ENCODE results near the gene REEP6. TPM values are rescaled to one million over a fixed set of nuclear protein-coding genes. Genes with fewer than 3 reads are reported as not detected.

The REEP6 gene
- total and polyA plus RNA-seq, 2 of the 8 experiments (the other 6 are each of a cell fraction or from before 2014, with no cell fraction given): 12.6 to 20.7 TPM

DNA sequence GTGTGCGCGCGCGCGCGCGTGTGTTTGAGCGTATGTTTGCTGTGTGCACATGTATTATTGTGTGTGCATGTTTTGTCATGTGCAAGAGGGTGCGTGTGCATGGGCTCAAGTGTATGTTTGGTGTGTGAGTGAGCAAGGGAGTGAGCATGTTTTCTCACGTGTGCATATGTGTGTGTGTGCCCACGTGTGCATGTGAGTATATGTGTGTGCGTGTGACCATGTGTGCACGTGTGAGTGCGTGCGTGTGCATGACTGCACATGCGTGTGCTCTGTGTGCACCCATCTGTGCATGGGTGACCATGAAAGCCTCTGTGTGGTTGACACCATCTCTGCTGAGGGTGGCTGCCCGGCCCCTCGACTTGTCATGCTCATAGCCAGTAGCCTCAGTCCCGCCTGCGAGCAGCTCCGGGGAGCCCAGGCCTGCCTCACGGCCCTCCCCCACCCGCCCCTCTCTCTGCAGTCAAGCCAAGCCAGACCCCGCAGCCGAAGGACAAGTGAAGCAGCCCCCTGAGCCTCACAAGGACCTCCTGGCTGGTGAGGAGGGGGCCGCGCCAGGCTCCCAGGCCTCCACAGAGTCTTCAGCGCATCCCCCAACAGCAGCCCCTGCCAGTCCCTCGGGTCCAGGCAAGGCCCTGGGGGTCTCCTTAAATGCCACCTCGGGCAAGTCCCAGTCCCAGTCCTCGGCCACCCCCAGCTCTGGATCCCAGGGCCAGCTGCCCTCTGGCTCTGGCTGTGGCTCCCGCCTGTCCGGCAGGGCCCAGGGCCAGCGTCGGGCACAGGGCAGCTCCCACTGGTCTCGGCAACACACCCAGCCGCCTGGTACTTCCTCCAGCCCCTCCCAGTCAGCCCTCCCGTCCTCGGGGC lies 6.0 kb downstream of the REEP6 start:
- H3K4me2 ChIP-seq (ENCODE audit: insufficient read depth in 1 of 2, low read depth in 2 of 2, low read length in 2 of 2): no peak overlapping the region
- no peak overlapping the region for H2AFZ ChIP-seq (ENCODE audit: low read length)
- H2BK12ac ChIP-seq (ENCODE audit: low read depth, low read length): no peak overlapping the region
- H3K27ac ChIP-seq (ENCODE audit: low read depth, low read length): no peak overlapping the region
- FAIRE-seq (no peak), DNase-seq (ENCODE audit: low read depth in 1 of 2, low spot score in 2 of 2) (no peak)
- H3K36me3 ChIP-seq (ENCODE audit: control insufficient read depth in 2 of 4, insufficient read depth in 4 of 4, low read length in 3 of 4): no peaks in the 10 kb centered on the region
- WGBS, 2 experiments (ENCODE audit: extremely low coverage in 1 of 2, insufficient coverage in 1 of 2, insufficient read length in 1 of 2, insufficient replicate concordance in 2 of 2, low coverage in 1 of 2, low lambda C conversion rate in 2 of 2, missing lambda C conversion rate in 1 of 2): 86% methylated on average over 37 of the region's 39 CpGs; no CpG with 5 or more reads in 1 of the 2 experiments
- no peak overlapping the region for H4K5ac ChIP-seq (ENCODE audit: insufficient read length, low read depth, low read length)
- H4K91ac ChIP-seq (replicated peaks; ENCODE audit: insufficient read length, low read length): no peak overlapping the region
- no peak overlapping the region for H2BK120ac ChIP-seq (replicated peaks; ENCODE audit: low read depth, low read length)
- H3K14ac ChIP-seq (ENCODE audit: insufficient read length): no peak overlapping the region
- H3K4me1 ChIP-seq (replicated peaks in 1 of 4; ENCODE audit: control insufficient read depth in 3 of 4, insufficient read depth in 4 of 4, low read length in 3 of 4): no peaks in the 10 kb centered on the region; a peak in 2 of 7 replicates
- H2BK15ac ChIP-seq (ENCODE audit: low read length): 0 out of 2 replicates have a peak overlapping the region, but pooled peaks have one; percentile 55
- no peak overlapping the region for H3K4me3 ChIP-seq (ENCODE audit: extremely low read depth in 1 of 4, insufficient read depth in 2 of 4, low read depth in 3 of 4, low read length in 4 of 4)
- ChIA-PET POLR2A (ENCODE audit: partially characterized antibody) (no interaction called here), CTCF (ENCODE audit: partially characterized antibody) (no interaction called here)
- no peak overlapping the region for H2BK20ac ChIP-seq (ENCODE audit: low read length)
- 0 out of 7 replicates have a peak overlapping the region, but pooled peaks of 1 of the 4 experiments have one; percentile 22 for H3K9ac ChIP-seq (replicated peaks in 1 of 4; ENCODE audit: extremely low read depth in 1 of 4, low read depth in 3 of 4, low read length in 3 of 4)
- H3K56ac ChIP-seq (replicated peaks; ENCODE audit: insufficient read length, low read depth, low read length): no peak overlapping the region
- no peaks in the 10 kb centered on the region for H3K79me2 ChIP-seq (ENCODE audit: control insufficient read depth in 1 of 2, insufficient read depth in 2 of 2, low read length in 2 of 2)
- no peaks in the 10 kb centered on the region for H3K79me1 ChIP-seq (ENCODE audit: low read depth, low read length)
- H2BK5ac ChIP-seq (ENCODE audit: low read depth, low read length): peak overlapping the region; percentile 56; the same call in 1 of the 2 replicates
- H4K8ac ChIP-seq (ENCODE audit: extremely low read depth, insufficient read depth, low read length): no peak overlapping the region
- H3K18ac ChIP-seq (ENCODE audit: extremely low read depth, low read length): no peak overlapping the region
- H2AK5ac ChIP-seq (ENCODE audit: low read depth, low read length): peak overlapping the region; percentile 89
- no peak overlapping the region for H3K23ac ChIP-seq (ENCODE audit: insufficient read length)
- no peak overlapping the region for H3K4ac ChIP-seq (replicated peaks; ENCODE audit: insufficient read length, low read depth, low read length)
- peaks cover 0 to 7% (median 4%) of the 10 kb centered on the region in 4 experiments; a peak in 5 of 7 replicates for H3K27me3 ChIP-seq (replicated peaks in 1 of 4; ENCODE audit: control insufficient read depth in 3 of 4, extremely low read depth in 1 of 4, insufficient read depth in 3 of 4, low read length in 3 of 4)
- H3K9me3 ChIP-seq (ENCODE audit: insufficient read depth in 2 of 2, low read depth in 1 of 2, low read length in 1 of 2): peaks cover 5 to 11% of the 10 kb centered on the region in 2 experiments; a peak in 2 of 4 replicates
- peaks cover 0 to 5% of the 10 kb centered on the region in 2 experiments for H4K20me1 ChIP-seq (replicated peaks in 1 of 2; ENCODE audit: control insufficient read depth in 1 of 2, insufficient read depth in 2 of 2, low read length in 2 of 2)
- H3K23me2 ChIP-seq (ENCODE audit: low read depth, low read length): peaks cover 4% of the 10 kb centered on the region
- no peak for TF ChIP-seq GTF2F1 (IDR thresholded peaks at IDR 0.05; ENCODE audit: borderline replicate concordance, low read depth, low read length)
- no peak for TF ChIP-seq TEAD4 (IDR thresholded peaks at IDR 0.05; ENCODE audit: low read depth, low read length)
- no peak for TF ChIP-seq PHF8 (conservative IDR thresholded peaks at IDR 0.05; ENCODE audit: low read depth, low read length)

Measured in H1 (cell line).